Neural crest cell (in vitro differentiated cells): ENCODE measurements around the gene HCFC1. TPM values are rescaled to one million over a fixed set of nuclear protein-coding genes. Genes with fewer than 3 reads are reported as not detected.

Source experiments
- DNase-seq: peaks from one replicate; pipeline ENCODE4 v3.0.0; 2021; ENCODE audit warnings: low read depth, mixed read lengths, low spot score
- H3K27ac Mint-ChIP-seq: one replicate; pipeline ENCODE4 v1.8.0; 2021; ENCODE audit warnings: mild to moderate bottlenecking, mixed read lengths; ENCODE audit not compliant: unreplicated experiment
- H3K27me3 Mint-ChIP-seq: 2 replicates; pipeline ENCODE4 v1.8.0; 2021; ENCODE audit warnings: low read depth, mild to moderate bottlenecking, mixed read lengths
- H3K36me3 Mint-ChIP-seq: 2 replicates; pipeline ENCODE4 v1.8.0; 2021; ENCODE audit warnings: low read depth, mild to moderate bottlenecking, mixed read lengths
- H3K4me1 Mint-ChIP-seq: 2 replicates; pipeline ENCODE4 v1.8.0; 2021; ENCODE audit warnings: mixed read lengths
- H3K4me3 Mint-ChIP-seq: one replicate; pipeline ENCODE4 v1.8.0; 2021; ENCODE audit warnings: mild to moderate bottlenecking, mixed read lengths
- H3K9me3 Mint-ChIP-seq: 2 replicates; pipeline ENCODE4 v1.8.0; 2021; ENCODE audit warnings: mixed read lengths
- CTCF ChIP-seq: fragments of 200-600 bp; sonication (generic); conservative IDR thresholded peaks from 2 replicates; pipeline ENCODE4 v1.5.0; 2021; ENCODE audit warnings: antibody characterized with exemption, mild to moderate bottlenecking
- total RNA-seq: library from RNA; stranded (reverse); gene quantifications from 2 replicates; pipeline ENCODE4 v1.2.1, GENCODE V29; 2021

Gene HCFC1
- total RNA-seq, 1 donor from 2014 or later, result 168 TPM

GRCh38 chrX:153953342-153953830 lies 18.2 kb downstream of the HCFC1 start:
- Mint-ChIP-seq H3K4me1 (peaks cover 19% of the 10 kb centered on the region), H3K9me3 (no peaks in the 10 kb centered on the region), H3K27ac (no peak overlapping the region), H3K27me3 (peaks cover 2% of the 10 kb centered on the region), H3K36me3 (peaks cover 29% of the 10 kb centered on the region), H3K4me3 (peak overlapping the region; percentile 67)
- TF ChIP-seq CTCF, result peak; percentile 97
- DNase-seq, result peak; percentile 96

GRCh38 chrX:153952373-153953026 lies 19.1 kb downstream of the HCFC1 start:
- no peak for TF ChIP-seq CTCF
- H3K4me1 Mint-ChIP-seq, result peaks cover 26% of the 10 kb centered on the region
- H3K4me3 Mint-ChIP-seq, result no peak overlapping the region
- H3K9me3 Mint-ChIP-seq, result peaks cover 2% of the 10 kb centered on the region
- H3K36me3 Mint-ChIP-seq, result peaks cover 34% of the 10 kb centered on the region
- peaks cover 4% of the 10 kb centered on the region for H3K27me3 Mint-ChIP-seq
- no peak overlapping the region for H3K27ac Mint-ChIP-seq
- DNase-seq, result no peak

- Mint-ChIP-seq H3K27me3 (peaks cover 7% of the 10 kb centered on the region), H3K36me3 (peaks cover 36% of the 10 kb centered on the region), H3K4me3 (peak overlapping the region; percentile 31), H3K9me3 (peaks cover 2% of the 10 kb centered on the region), H3K27ac (no peak overlapping the region), H3K4me1 (peaks cover 29% of the 10 kb centered on the region)
- TF ChIP-seq CTCF, result no peak
- DNase-seq, result no peak
Measured at GRCh38 chrX:153951683-153952372, 19.8 kb downstream of the HCFC1 start.

GRCh38 chrX:153950127-153950526 lies 21.5 kb downstream of the HCFC1 start:
- no peak for TF ChIP-seq CTCF
- peaks cover 35% of the 10 kb centered on the region for H3K36me3 Mint-ChIP-seq
- peaks cover 7% of the 10 kb centered on the region for H3K27me3 Mint-ChIP-seq
- DNase-seq, result no peak
- H3K9me3 Mint-ChIP-seq, result peaks cover 2% of the 10 kb centered on the region
- no peak overlapping the region for H3K4me3 Mint-ChIP-seq
- peaks cover 29% of the 10 kb centered on the region for H3K4me1 Mint-ChIP-seq
- no peak overlapping the region for H3K27ac Mint-ChIP-seq

GRCh38 chrX:153948847-153949805 lies 22.5 kb downstream of the HCFC1 start:
- H3K4me1 Mint-ChIP-seq, result peaks cover 29% of the 10 kb centered on the region
- H3K27me3 Mint-ChIP-seq, result peaks cover 7% of the 10 kb centered on the region
- H3K9me3 Mint-ChIP-seq, result peaks cover 2% of the 10 kb centered on the region
- peak overlapping the region; percentile 85 for H3K4me3 Mint-ChIP-seq
- H3K27ac Mint-ChIP-seq, result peak overlapping the region; percentile 96
- TF ChIP-seq CTCF, result no peak
- H3K36me3 Mint-ChIP-seq, result peaks cover 29% of the 10 kb centered on the region
- DNase-seq, result no peak
